Activated gamma-delta T cell treated with Interleukin-2 at 50 U/mL for 16 hours (primary cell): ENCODE data around the gene MAF.

ENCODE experiments used
- DNase-seq: peaks from one replicate; pipeline ENCODE4 v3.0.0-alpha.2; 2020

MAF gene

GRCh38 chr16:79600638-79601091 is at the start of gene MAF:
Gene MAF, minus strand, starts transcription at chr16:79600737. Its CDS starts 835 bp downstream, at chr16:79599902.
- DNase-seq: peak; percentile 70

- no peak for DNase-seq
These were observed 48.3 kb upstream of the MAF start for GRCh38 chr16:79648826-79649225.

- no peak for DNase-seq
These were observed 47.0 kb upstream of the MAF start for GRCh38 chr16:79647586-79647985.

GRCh38 chr16:79645701-79646100 is 45.2 kb upstream of the MAF start:
- no peak for DNase-seq

GRCh38 chr16:79644971-79645667 is 44.6 kb upstream of the MAF start:
- no peak for DNase-seq

- DNase-seq: no peak
These were observed 42.1 kb upstream of the MAF start for GRCh38 chr16:79642652-79643051.

GRCh38 chr16:79640513-79641360 is 40.2 kb upstream of the MAF start:
- no peak for DNase-seq

- no peak for DNase-seq
These were observed 39.2 kb upstream of the MAF start for GRCh38 chr16:79639576-79640311.

GRCh38 chr16:79638386-79638785 is 37.8 kb upstream of the MAF start:
- no peak for DNase-seq

- no peak for DNase-seq
These were observed 35.0 kb upstream of the MAF start for GRCh38 chr16:79635488-79635887.

GRCh38 chr16:79634298-79634697 is 33.8 kb upstream of the MAF start:
- DNase-seq: no peak

GRCh38 chr16:79632289-79632688 is 31.8 kb upstream of the MAF start:
- no peak for DNase-seq

GRCh38 chr16:79628988-79629387 is 28.5 kb upstream of the MAF start:
- DNase-seq: no peak

- peak; percentile 10 for DNase-seq
These were observed 28.0 kb upstream of the MAF start for GRCh38 chr16:79628501-79628975.

GRCh38 chr16:79627092-79627491 is 26.6 kb upstream of the MAF start:
- DNase-seq: no peak

GRCh38 chr16:79625738-79626137 is 25.2 kb upstream of the MAF start:
- DNase-seq: no peak

- DNase-seq: no peak
These were observed 23.3 kb upstream of the MAF start for GRCh38 chr16:79623824-79624223.

- DNase-seq: no peak
These were observed 22.5 kb upstream of the MAF start for GRCh38 chr16:79623062-79623461.

GRCh38 chr16:79621027-79621426 is 20.5 kb upstream of the MAF start:
- no peak for DNase-seq

GRCh38 chr16:79618692-79619050 is 18.1 kb upstream of the MAF start:
- DNase-seq: no peak

GRCh38 chr16:79618041-79618691 is 17.6 kb upstream of the MAF start:
- DNase-seq: no peak

GRCh38 chr16:79613009-79613408 is 12.5 kb upstream of the MAF start:
- DNase-seq: no peak

- no peak for DNase-seq
These were observed 11.7 kb upstream of the MAF start for GRCh38 chr16:79612207-79612606.
